GM12874 (cell line): ENCODE data around the gene TSHZ1.

ENCODE experiments used
- TF ChIP-seq, protein P1 (sequence below): IDR thresholded peaks from 2 replicates; pipeline ENCODE4 v1.5.1; 2011; ENCODE audit warnings: low read depth, mild to moderate bottlenecking, control low read depth, low read length, moderate library complexity; ENCODE audit not compliant: insufficient read depth

TSHZ1 gene

DNA sequence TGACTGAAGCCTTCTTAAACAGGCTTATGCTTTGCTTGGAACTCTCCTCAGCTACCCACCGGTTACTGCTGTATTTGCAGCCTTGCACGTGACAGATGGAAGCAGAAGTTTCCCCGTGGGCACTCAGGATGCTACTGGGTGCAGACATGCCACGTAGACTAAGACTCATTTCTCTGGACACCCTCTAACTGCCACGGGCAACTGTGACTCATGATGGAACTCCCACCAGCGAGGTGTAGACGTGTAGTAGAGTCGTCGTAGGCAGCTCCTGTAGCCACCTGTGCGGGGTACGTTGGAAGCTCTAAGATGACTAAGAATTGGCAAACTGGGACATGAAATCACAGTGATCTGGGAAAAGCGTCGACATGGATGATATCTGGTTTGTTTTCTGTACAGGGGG lies 27.5 kb downstream of the TSHZ1 start:
- TF ChIP-seq, protein P1, sequence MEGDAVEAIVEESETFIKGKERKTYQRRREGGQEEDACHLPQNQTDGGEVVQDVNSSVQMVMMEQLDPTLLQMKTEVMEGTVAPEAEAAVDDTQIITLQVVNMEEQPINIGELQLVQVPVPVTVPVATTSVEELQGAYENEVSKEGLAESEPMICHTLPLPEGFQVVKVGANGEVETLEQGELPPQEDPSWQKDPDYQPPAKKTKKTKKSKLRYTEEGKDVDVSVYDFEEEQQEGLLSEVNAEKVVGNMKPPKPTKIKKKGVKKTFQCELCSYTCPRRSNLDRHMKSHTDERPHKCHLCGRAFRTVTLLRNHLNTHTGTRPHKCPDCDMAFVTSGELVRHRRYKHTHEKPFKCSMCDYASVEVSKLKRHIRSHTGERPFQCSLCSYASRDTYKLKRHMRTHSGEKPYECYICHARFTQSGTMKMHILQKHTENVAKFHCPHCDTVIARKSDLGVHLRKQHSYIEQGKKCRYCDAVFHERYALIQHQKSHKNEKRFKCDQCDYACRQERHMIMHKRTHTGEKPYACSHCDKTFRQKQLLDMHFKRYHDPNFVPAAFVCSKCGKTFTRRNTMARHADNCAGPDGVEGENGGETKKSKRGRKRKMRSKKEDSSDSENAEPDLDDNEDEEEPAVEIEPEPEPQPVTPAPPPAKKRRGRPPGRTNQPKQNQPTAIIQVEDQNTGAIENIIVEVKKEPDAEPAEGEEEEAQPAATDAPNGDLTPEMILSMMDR, result no peak

DNA sequence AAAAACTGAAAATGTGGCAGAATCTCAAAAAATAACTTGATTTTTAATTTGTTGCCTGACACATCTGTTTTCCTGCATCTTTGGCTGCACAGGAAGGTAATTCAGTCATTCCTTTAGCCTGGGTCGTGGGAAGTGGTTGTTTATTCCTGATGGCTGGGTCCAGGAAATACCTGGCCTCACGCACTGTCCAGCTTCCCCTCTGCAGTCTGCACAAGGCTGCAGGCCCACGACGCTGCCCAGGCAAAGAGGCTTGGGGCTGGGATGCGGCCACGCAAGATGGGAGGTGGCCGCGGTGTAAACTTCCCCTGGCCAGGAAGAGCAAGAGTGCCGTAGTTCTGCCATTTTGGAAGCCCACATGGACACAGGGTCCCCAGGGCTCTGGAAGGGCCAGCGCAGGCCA lies 28.2 kb downstream of the TSHZ1 start:
- TF ChIP-seq, protein P1, result no peak

GRCh38 chr18:75240433-75240832 lies 29.8 kb downstream of the TSHZ1 start:
- TF ChIP-seq, protein P1, result no peak

GRCh38 chr18:75241705-75242104 lies 31.1 kb downstream of the TSHZ1 start:
- TF ChIP-seq, protein P1, result no peak

- TF ChIP-seq, protein P1, result peak; percentile 40
Measured at GRCh38 chr18:75244351-75245313, 34.0 kb downstream of the TSHZ1 start.

- TF ChIP-seq, protein P1, result no peak
Measured at GRCh38 chr18:75246721-75247610, 36.4 kb downstream of the TSHZ1 start.
